Type B pancreatic cell (in vitro differentiated cells): ENCODE results near the gene TMEM245. TPM values are rescaled to one million over a fixed set of nuclear protein-coding genes. Genes with fewer than 3 reads are reported as not detected.
A peak's percentile ranks its signal among the peaks of the same experiment; 100 is the strongest.

Experiments used
- DNase-seq: peaks from one replicate; pipeline ENCODE4 v3.0.0; 2021; ENCODE audit warnings: mixed read lengths; ENCODE audit not compliant: unreplicated experiment; ENCODE audit errors: extremely low spot score
- H3K27ac Mint-ChIP-seq: 2 replicates; pipeline ENCODE4 v1.8.0; 2021; ENCODE audit warnings: mild to moderate bottlenecking, mixed read lengths
- H3K27me3 Mint-ChIP-seq: 2 replicates; pipeline ENCODE4 v1.8.0; 2021; ENCODE audit warnings: mixed read lengths
- H3K36me3 Mint-ChIP-seq: 2 replicates; pipeline ENCODE4 v1.8.0; 2021; ENCODE audit warnings: mixed read lengths
- H3K4me1 Mint-ChIP-seq: one replicate; pipeline ENCODE4 v1.8.0; 2021; ENCODE audit warnings: mixed read lengths; ENCODE audit not compliant: unreplicated experiment
- H3K4me3 Mint-ChIP-seq: 2 replicates; pipeline ENCODE4 v1.8.0; 2021; ENCODE audit warnings: mild to moderate bottlenecking, mixed read lengths
- H3K9me3 Mint-ChIP-seq: 2 replicates; pipeline ENCODE4 v1.8.0; 2021; ENCODE audit warnings: mixed read lengths
- total RNA-seq: library from RNA; stranded (reverse); gene quantifications from 2 replicates; pipeline ENCODE4 v1.2.1, GENCODE V29; 2021; ENCODE audit warnings: low replicate concordance
- TF ChIP-seq, protein P1 (sequence below): fragments of 200-600 bp; sonication (generic); conservative IDR thresholded peaks from 2 replicates; pipeline ENCODE4 v1.5.0; 2021; ENCODE audit warnings: antibody characterized with exemption, mild to moderate bottlenecking

The TMEM245 gene
- total RNA-seq, 1 donor from 2014 or later = 44.4 TPM

DNA sequence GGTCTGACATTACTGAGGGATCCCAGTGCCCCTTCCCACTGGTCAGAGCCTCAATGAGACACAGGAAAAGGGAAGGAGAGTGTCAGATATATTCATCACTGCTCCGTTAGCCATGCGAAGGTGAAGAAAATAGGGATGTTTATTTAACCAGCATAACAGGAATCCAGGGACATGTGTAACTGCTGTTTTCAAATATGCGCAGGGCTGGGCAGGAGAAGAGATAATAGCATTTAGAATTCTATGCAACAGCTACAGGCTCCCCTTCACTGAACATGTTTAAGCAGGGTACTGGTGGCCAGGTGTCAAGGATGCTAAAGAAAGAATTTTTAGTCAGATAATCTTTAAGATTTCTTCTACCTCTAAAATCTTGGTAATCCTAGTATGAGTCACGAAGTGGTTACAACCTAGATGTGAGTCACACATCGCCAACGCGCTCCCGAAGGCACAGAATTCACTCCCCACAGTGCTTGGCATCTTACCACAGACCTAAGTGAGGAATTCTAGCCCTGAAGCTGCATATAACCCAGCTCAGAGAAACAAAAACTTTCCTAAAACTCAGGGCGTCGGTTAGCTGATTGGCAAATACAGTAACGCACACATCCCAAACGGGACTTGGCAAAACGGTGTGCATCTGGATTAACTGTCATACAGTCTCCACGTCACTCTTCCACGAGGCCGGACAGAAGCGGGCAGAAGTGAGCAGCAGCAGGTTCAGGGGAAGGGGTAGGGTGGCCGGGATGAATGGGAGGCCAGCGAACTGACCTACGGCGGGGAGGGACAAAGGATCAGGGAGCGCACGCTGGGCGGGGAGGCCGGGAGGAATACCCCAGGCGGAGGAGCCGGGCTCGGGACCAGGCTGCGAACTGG is 107.5 kb downstream of the TMEM245 start:
- TF ChIP-seq, protein P1, sequence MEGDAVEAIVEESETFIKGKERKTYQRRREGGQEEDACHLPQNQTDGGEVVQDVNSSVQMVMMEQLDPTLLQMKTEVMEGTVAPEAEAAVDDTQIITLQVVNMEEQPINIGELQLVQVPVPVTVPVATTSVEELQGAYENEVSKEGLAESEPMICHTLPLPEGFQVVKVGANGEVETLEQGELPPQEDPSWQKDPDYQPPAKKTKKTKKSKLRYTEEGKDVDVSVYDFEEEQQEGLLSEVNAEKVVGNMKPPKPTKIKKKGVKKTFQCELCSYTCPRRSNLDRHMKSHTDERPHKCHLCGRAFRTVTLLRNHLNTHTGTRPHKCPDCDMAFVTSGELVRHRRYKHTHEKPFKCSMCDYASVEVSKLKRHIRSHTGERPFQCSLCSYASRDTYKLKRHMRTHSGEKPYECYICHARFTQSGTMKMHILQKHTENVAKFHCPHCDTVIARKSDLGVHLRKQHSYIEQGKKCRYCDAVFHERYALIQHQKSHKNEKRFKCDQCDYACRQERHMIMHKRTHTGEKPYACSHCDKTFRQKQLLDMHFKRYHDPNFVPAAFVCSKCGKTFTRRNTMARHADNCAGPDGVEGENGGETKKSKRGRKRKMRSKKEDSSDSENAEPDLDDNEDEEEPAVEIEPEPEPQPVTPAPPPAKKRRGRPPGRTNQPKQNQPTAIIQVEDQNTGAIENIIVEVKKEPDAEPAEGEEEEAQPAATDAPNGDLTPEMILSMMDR = no peak
- H3K4me3 Mint-ChIP-seq = peak overlapping the region; percentile 98
- no peaks in the 10 kb centered on the region for H3K9me3 Mint-ChIP-seq
- DNase-seq = no peak
- H3K27me3 Mint-ChIP-seq = no peaks in the 10 kb centered on the region
- H3K27ac Mint-ChIP-seq = peak overlapping the region; percentile 96
- peaks cover 6% of the 10 kb centered on the region for H3K36me3 Mint-ChIP-seq
- peaks cover 35% of the 10 kb centered on the region for H3K4me1 Mint-ChIP-seq

DNA sequence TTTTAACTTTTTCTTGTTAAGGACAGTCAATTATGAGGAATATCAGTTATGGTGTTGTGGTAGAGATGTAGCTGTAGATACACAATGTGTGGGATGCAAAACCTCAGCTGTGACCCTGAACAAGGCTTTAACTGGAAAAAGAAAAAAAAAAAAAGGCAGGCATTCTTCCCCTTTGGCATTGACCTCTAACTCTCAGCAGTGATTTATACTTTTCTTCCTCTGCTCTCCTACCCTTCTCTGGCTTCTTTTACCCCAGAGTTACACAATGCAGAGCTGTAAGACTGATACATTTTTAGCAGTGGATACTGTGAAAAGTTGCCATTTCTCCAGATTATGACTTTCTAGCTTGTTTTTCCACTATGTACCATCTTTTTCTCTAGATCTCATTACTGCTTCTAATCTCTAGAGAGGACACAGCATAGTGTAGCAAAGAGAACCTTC is 108.5 kb downstream of the TMEM245 start:
- Mint-ChIP-seq H3K36me3 (peaks cover 12% of the 10 kb centered on the region), H3K4me3 (peak overlapping the region; percentile 98), H3K27ac (peak overlapping the region; percentile 96), H3K4me1 (peaks cover 40% of the 10 kb centered on the region), H3K9me3 (peaks cover 3% of the 10 kb centered on the region), H3K27me3 (no peaks in the 10 kb centered on the region)
- no peak for DNase-seq
- TF ChIP-seq, protein P1 = no peak

DNA sequence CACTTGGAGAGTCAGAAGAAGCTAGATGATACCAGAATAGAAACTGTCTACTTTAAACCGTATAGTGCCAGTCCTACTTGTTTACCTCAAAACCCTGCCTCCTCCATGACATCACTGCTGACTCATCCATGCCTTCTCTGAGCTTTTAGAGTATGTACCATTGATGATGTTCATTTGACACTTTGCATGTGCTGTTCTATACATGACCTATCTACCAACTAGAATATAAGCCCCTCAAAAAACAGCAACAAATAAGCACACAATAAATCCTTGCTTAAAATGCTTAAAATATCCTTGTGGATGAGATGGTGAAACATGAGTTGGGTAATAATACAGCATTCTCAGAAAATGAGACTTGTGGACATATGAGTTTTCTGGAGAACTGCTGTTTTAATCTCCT is 109.0 kb downstream of the TMEM245 start:
- peaks cover 41% of the 10 kb centered on the region for H3K4me1 Mint-ChIP-seq
- H3K27ac Mint-ChIP-seq = peak overlapping the region; percentile 96
- no peaks in the 10 kb centered on the region for H3K27me3 Mint-ChIP-seq
- H3K9me3 Mint-ChIP-seq = peaks cover 4% of the 10 kb centered on the region
- peak overlapping the region; percentile 98 for H3K4me3 Mint-ChIP-seq
- TF ChIP-seq, protein P1 = no peak
- no peak for DNase-seq
- H3K36me3 Mint-ChIP-seq = peaks cover 14% of the 10 kb centered on the region

DNA sequence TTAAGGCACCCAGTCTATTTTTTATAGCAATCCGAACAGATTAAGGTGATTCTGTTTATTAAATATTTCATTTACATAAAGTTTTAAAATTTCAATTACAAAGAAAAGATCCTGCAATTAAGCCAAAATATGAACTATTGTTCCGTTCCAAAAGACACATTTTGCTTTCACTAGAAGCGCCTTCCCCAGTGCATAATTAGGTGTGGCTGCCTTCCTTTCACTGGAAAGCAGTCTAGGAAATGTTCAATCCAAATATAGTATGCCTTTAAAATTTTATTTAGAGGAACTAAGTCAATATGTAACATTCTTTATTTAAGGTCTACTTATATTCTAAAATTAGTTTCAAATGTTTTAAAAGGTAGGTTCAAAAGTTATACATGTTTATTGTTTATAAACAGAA is 114.1 kb downstream of the TMEM245 start:
- H3K27me3 Mint-ChIP-seq = no peaks in the 10 kb centered on the region
- no peak overlapping the region for H3K4me3 Mint-ChIP-seq
- peaks cover 10% of the 10 kb centered on the region for H3K9me3 Mint-ChIP-seq
- H3K27ac Mint-ChIP-seq = no peak overlapping the region
- H3K36me3 Mint-ChIP-seq = peaks cover 39% of the 10 kb centered on the region
- TF ChIP-seq, protein P1 = no peak
- no peak for DNase-seq
- peaks cover 13% of the 10 kb centered on the region for H3K4me1 Mint-ChIP-seq

DNA sequence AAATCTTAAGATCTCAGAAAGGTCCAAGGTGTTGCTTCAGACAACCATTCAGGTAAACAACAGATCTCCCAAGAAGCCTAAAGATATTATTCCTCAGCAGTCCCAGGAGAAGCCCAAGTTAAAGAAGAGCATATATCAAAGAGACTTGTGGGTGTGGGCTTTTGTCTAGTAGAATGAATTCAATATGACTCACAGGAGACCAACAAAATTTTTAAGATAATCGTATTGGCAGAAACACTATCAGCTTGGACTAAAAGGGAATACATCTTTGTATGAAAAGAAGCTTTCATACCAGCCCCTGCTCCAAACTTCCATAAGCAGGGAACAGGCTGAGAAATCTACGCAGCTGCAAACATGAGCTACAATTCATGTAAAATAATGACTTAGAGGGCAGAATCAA is 116.6 kb downstream of the TMEM245 start:
- no peak overlapping the region for H3K27ac Mint-ChIP-seq
- H3K9me3 Mint-ChIP-seq = peaks cover 10% of the 10 kb centered on the region
- peaks cover 12% of the 10 kb centered on the region for H3K4me1 Mint-ChIP-seq
- peaks cover 38% of the 10 kb centered on the region for H3K36me3 Mint-ChIP-seq
- TF ChIP-seq, protein P1 = no peak
- no peaks in the 10 kb centered on the region for H3K27me3 Mint-ChIP-seq
- no peak for DNase-seq
- no peak overlapping the region for H3K4me3 Mint-ChIP-seq
